H9 (cell line): ENCODE measurements around the gene RAP1GAP2. TPM values are rescaled to one million over a fixed set of nuclear protein-coding genes. Genes with fewer than 3 reads are reported as not detected.
A peak's percentile ranks its signal among the peaks of the same experiment; 100 is the strongest.
"Not testable (repeated sequence)": the region's sequence is repeated elsewhere in the genome, so short reads cannot be mapped to it uniquely, and the experiment has no call there.

Source experiments
- DNase-seq: peaks from one replicate; pipeline ENCODE4 v3.0.0-alpha.2; 2017
- H2AFZ ChIP-seq: one replicate; pipeline ENCODE4 v1.6.1; 2013; ENCODE audit warnings: mild to moderate bottlenecking, low read length, control low read depth, moderate library complexity
- H2AK5ac ChIP-seq: 2 replicates; pipeline ENCODE4 v1.6.1; 2013; ENCODE audit warnings: low read length, control low read depth, mixed read lengths; ENCODE audit not compliant: insufficient read length
- H2BK120ac ChIP-seq: one replicate; pipeline ENCODE4 v1.6.1; 2013; ENCODE audit warnings: low read depth, mild to moderate bottlenecking, low read length, control low read depth, inconsistent platforms; ENCODE audit not compliant: poor library complexity, severe bottlenecking
- H2BK12ac ChIP-seq: 2 replicates; pipeline ENCODE4 v1.6.1; 2013; ENCODE audit warnings: low read length, control low read depth, mixed read lengths, low read depth; ENCODE audit not compliant: insufficient read length
- H2BK15ac ChIP-seq: 2 replicates; pipeline ENCODE4 v1.6.1; 2013; ENCODE audit warnings: low read depth, low read length, control low read depth
- H2BK20ac ChIP-seq: one replicate; pipeline ENCODE4 v1.6.1; 2013; ENCODE audit warnings: low read depth, mild to moderate bottlenecking, low read length, control low read depth, inconsistent platforms; ENCODE audit not compliant: poor library complexity, severe bottlenecking
- H2BK5ac ChIP-seq: 2 replicates; pipeline ENCODE4 v1.6.1; 2013; ENCODE audit warnings: low read length, control low read depth, mixed read lengths; ENCODE audit not compliant: insufficient read length
- H3K14ac ChIP-seq: 2 replicates; pipeline ENCODE4 v1.6.1; 2013; ENCODE audit warnings: low read length, control low read depth; ENCODE audit not compliant: insufficient read depth
- H3K18ac ChIP-seq: 2 replicates; pipeline ENCODE4 v1.6.1; 2013; ENCODE audit warnings: low read depth, mild to moderate bottlenecking, mixed read lengths, low read length, control low read depth; ENCODE audit not compliant: insufficient read length
- H3K23ac ChIP-seq: 2 replicates; pipeline ENCODE4 v1.6.1; 2013; ENCODE audit warnings: low read length, control low read depth, mixed read lengths, low read depth; ENCODE audit not compliant: insufficient read length
- H3K23me2 ChIP-seq: 2 replicates; pipeline ENCODE4 v1.6.1; 2013; ENCODE audit warnings: low read depth, mild to moderate bottlenecking, mixed read lengths, low read length, control low read depth; ENCODE audit not compliant: insufficient read length, poor library complexity, severe bottlenecking
- H3K27ac ChIP-seq: 2 replicates; pipeline ENCODE4 v1.5.1; 2013; ENCODE audit warnings: low read length, control low read depth, mixed read lengths, low read depth; ENCODE audit not compliant: insufficient read length
- H3K27me3 ChIP-seq: 2 replicates; pipeline ENCODE4 v1.6.1; 2013; ENCODE audit warnings: low read length, control low read depth, inconsistent platforms; ENCODE audit not compliant: insufficient read depth
- H3K4ac ChIP-seq: 2 replicates; pipeline ENCODE4 v1.6.1; 2013; ENCODE audit warnings: low read depth, mild to moderate bottlenecking, control low read depth, inconsistent platforms, low read length, moderate library complexity
- H3K4me1 ChIP-seq: 2 replicates; pipeline ENCODE4 v1.6.1; 2013; ENCODE audit warnings: low read length, control low read depth, inconsistent platforms; ENCODE audit not compliant: insufficient read depth
- H3K4me2 ChIP-seq: 2 replicates; pipeline ENCODE4 v1.6.1; 2013; ENCODE audit warnings: low read length, control low read depth, mixed read lengths; ENCODE audit not compliant: insufficient read length, insufficient read depth
- H3K56ac ChIP-seq: 2 replicates; pipeline ENCODE4 v1.6.1; 2013; ENCODE audit warnings: low read depth, mild to moderate bottlenecking, mixed read lengths, low read length, control low read depth; ENCODE audit not compliant: insufficient read length
- H3K79me1 ChIP-seq: 2 replicates; pipeline ENCODE4 v1.6.1; 2013; ENCODE audit warnings: low read depth, mild to moderate bottlenecking, moderate library complexity, low read length, control low read depth, inconsistent platforms; ENCODE audit not compliant: insufficient read depth, poor library complexity, severe bottlenecking
- H3K79me2 ChIP-seq: 2 replicates; pipeline ENCODE4 v1.6.1; 2013; ENCODE audit warnings: low read length, control low read depth, inconsistent platforms; ENCODE audit not compliant: insufficient read depth
- H3K9ac ChIP-seq: 2 replicates; pipeline ENCODE4 v1.6.1; 2013; ENCODE audit warnings: low read length, control low read depth, mixed read lengths; ENCODE audit not compliant: insufficient read length; ENCODE audit errors: extremely low read depth
- H3K9me3 ChIP-seq: one replicate; pipeline ENCODE4 v1.6.1; 2013; ENCODE audit warnings: low read depth, low read length, inconsistent platforms; ENCODE audit not compliant: control insufficient read depth
- H3T11ph ChIP-seq: one replicate; pipeline ENCODE4 v1.6.1; 2013; ENCODE audit warnings: mild to moderate bottlenecking, low read length, control low read depth, inconsistent platforms
- H4K20me1 ChIP-seq: one replicate; pipeline ENCODE4 v1.6.1; 2013; ENCODE audit not compliant: control insufficient read depth, insufficient read length, insufficient read depth
- H4K5ac ChIP-seq: 2 replicates; pipeline ENCODE4 v1.6.1; 2013; ENCODE audit warnings: low read depth, mild to moderate bottlenecking, mixed read lengths, low read length, control low read depth; ENCODE audit not compliant: insufficient read length
- H4K8ac ChIP-seq: replicated peaks from 2 replicates; pipeline ENCODE4 v1.6.1; 2013; ENCODE audit warnings: low read length, control low read depth, mixed read lengths, low read depth; ENCODE audit not compliant: insufficient read length
- H4K91ac ChIP-seq: 2 replicates; pipeline ENCODE4 v1.6.1; 2013; ENCODE audit warnings: low read depth, mild to moderate bottlenecking, moderate library complexity, mixed read lengths, low read length, control low read depth; ENCODE audit not compliant: insufficient read length
- H3K27ac Mint-ChIP-seq, 3 experiments: 2 replicates in 2 of 3; 3 replicates in 1 of 3; pipeline ENCODE4 v1.8.0; 2020 to 2021; ENCODE audit warnings: mixed read lengths in 3 of 3, mild to moderate bottlenecking in 1 of 3, moderate library complexity in 1 of 3
- H3K27me3 Mint-ChIP-seq: 2 replicates; pipeline ENCODE4 v1.8.0; 2021; ENCODE audit warnings: low read depth, mild to moderate bottlenecking, moderate library complexity, mixed read lengths
- H3K36me3 Mint-ChIP-seq, 3 experiments: 2 replicates in 2 of 3; 3 replicates in 1 of 3; pipeline ENCODE4 v1.8.0; 2020 to 2021; ENCODE audit warnings: low read depth in 3 of 3, mixed read lengths in 3 of 3; ENCODE audit not compliant: insufficient read depth in 1 of 3
- H3K4me1 Mint-ChIP-seq, 2 experiments: 2 replicates each; pipeline ENCODE4 v1.8.0; 2020; ENCODE audit warnings: mixed read lengths in 2 of 2
- H3K4me3 Mint-ChIP-seq, 2 experiments: 2 replicates in 1 of 2; 3 replicates in 1 of 2; pipeline ENCODE4 v1.8.0; 2020 to 2021; ENCODE audit warnings: mild to moderate bottlenecking in 2 of 2, mixed read lengths in 2 of 2, moderate library complexity in 1 of 2
- H3K9me3 Mint-ChIP-seq, 2 experiments: 2 replicates in 1 of 2; 3 replicates in 1 of 2; pipeline ENCODE4 v1.8.0; 2020; ENCODE audit warnings: mild to moderate bottlenecking in 2 of 2, mixed read lengths in 2 of 2, moderate library complexity in 1 of 2
- WGBS: extraction: QIAGEN DNeasy Blood & Tissue Kit; methylation state at CpG from one replicate; pipeline ENCODE4 v1.1.7; 2013; ENCODE audit warnings: missing lambda C conversion rate, low lambda C conversion rate, mixed read lengths; ENCODE audit not compliant: insufficient read length; ENCODE audit errors: extremely low coverage; 5-methylcytosine and 5-hydroxymethylcytosine counted together
- total RNA-seq: library from RNA; stranded (reverse); gene quantifications from 2 replicates; pipeline ENCODE4 v1.2.1, GENCODE V29; 2021
- TF ChIP-seq, protein P1 (sequence below): fragments of 200-600 bp; sonication (generic); conservative IDR thresholded peaks from 3 replicates; pipeline ENCODE4 v1.8.0; 2021; ENCODE audit warnings: antibody characterized with exemption, mild to moderate bottlenecking

The RAP1GAP2 gene
- total RNA-seq, 1 experiment from 2014 or later = 33.8 TPM

DNA sequence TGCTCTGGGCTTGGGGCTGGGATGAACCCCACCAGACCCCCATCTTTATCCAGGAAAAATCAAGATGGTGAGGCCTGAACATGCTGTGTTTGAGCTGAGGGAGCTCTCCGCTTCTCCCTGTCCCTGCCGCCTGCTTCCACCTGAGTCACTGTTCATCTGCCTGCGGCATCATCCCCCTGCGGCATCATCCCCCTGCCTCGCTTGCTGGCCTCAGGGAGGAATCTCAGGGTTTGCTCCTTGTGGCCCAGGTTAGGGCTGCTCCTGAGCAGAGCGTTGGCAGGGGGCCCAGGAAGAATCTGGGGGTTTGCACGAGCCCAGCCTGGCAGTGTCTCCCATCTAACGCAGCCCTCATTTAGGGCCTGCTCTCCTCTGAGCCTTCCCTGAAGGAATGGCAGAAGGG lies 11.4 kb upstream of the RAP1GAP2 start:
- Histone ChIP-seq H4K20me1 (no peaks in the 10 kb centered on the region), H4K8ac (no peak overlapping the region), H3K4ac (no peak overlapping the region), H3K14ac (no peak overlapping the region), H3K4me2 (no peak overlapping the region), H3K23ac (no peak overlapping the region), H3T11ph (no peak overlapping the region), H3K56ac (no peak overlapping the region), H2BK5ac (no peak overlapping the region), H4K91ac (no peak overlapping the region), H3K27ac (no peak overlapping the region), H3K9me3 (no peaks in the 10 kb centered on the region), H3K18ac (no peak overlapping the region), H3K27me3 (no peaks in the 10 kb centered on the region), H2BK15ac (no peak overlapping the region), H3K79me1 (no peaks in the 10 kb centered on the region), H2AFZ (no peak overlapping the region), H2BK20ac (no peak overlapping the region), H4K5ac (no peak overlapping the region), H3K9ac (no peak overlapping the region), H3K79me2 (no peaks in the 10 kb centered on the region), H3K23me2 (no peaks in the 10 kb centered on the region), H2BK12ac (no peak overlapping the region), H3K4me1 (no peaks in the 10 kb centered on the region), H2BK120ac (no peak overlapping the region), H2AK5ac (no peak overlapping the region)
- peak; percentile 41 for DNase-seq
- Mint-ChIP-seq H3K4me3 (no peak overlapping the region), H3K27me3 (no peaks in the 10 kb centered on the region), H3K9me3 (no peaks in the 10 kb centered on the region), H3K4me1 (peaks cover 6 to 16% of the 10 kb centered on the region in 2 experiments; a peak in 2 of 4 replicates), H3K27ac (0 out of 7 replicates have a peak overlapping the region, but pooled peaks of 1 of the 3 experiments have one; percentile 91), H3K36me3 (no peaks in the 10 kb centered on the region)
- TF ChIP-seq, protein P1, sequence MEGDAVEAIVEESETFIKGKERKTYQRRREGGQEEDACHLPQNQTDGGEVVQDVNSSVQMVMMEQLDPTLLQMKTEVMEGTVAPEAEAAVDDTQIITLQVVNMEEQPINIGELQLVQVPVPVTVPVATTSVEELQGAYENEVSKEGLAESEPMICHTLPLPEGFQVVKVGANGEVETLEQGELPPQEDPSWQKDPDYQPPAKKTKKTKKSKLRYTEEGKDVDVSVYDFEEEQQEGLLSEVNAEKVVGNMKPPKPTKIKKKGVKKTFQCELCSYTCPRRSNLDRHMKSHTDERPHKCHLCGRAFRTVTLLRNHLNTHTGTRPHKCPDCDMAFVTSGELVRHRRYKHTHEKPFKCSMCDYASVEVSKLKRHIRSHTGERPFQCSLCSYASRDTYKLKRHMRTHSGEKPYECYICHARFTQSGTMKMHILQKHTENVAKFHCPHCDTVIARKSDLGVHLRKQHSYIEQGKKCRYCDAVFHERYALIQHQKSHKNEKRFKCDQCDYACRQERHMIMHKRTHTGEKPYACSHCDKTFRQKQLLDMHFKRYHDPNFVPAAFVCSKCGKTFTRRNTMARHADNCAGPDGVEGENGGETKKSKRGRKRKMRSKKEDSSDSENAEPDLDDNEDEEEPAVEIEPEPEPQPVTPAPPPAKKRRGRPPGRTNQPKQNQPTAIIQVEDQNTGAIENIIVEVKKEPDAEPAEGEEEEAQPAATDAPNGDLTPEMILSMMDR = no peak
- WGBS = no CpG with 5 or more reads among the region's 8 CpGs

DNA sequence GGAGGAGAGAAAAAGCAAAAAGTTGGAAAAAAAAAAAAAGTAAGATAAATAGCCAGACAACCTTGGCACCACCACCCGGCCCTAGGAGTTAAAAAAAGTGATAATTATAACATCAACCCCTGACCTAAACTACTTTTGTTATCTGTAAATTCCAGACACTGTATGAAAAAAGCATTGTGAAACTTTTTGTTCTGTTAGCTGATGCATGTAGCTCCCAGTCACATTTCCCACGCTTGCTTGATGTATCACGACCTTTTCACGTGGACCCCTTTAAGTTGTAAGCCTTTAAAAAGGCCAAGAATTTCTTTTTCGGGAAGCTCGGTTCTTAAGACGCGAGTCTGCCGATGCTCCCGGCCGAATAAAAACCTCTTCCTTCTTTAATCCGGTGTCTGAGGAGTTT lies 10.9 kb upstream of the RAP1GAP2 start:
- no CpG with 5 or more reads among the region's 12 CpGs for WGBS
- not testable (repeated sequence) for H2BK120ac ChIP-seq, H3K9me3 Mint-ChIP-seq, H3K27me3 Mint-ChIP-seq, H3K4me2 ChIP-seq, H2BK15ac ChIP-seq, H3K36me3 Mint-ChIP-seq, H3K79me2 ChIP-seq, H3K27ac ChIP-seq, H3K56ac ChIP-seq, H4K8ac ChIP-seq, H2BK20ac ChIP-seq, H3K23ac ChIP-seq, H3K4me1 ChIP-seq, H2BK12ac ChIP-seq, H3K4me3 Mint-ChIP-seq, H4K91ac ChIP-seq, H2BK5ac ChIP-seq, H2AK5ac ChIP-seq, H2AFZ ChIP-seq, H3K14ac ChIP-seq, H4K5ac ChIP-seq, H3T11ph ChIP-seq, H3K9me3 ChIP-seq, H3K4ac ChIP-seq, H3K18ac ChIP-seq, H3K23me2 ChIP-seq, H3K27me3 ChIP-seq, DNase-seq, H3K9ac ChIP-seq, H3K79me1 ChIP-seq, H4K20me1 ChIP-seq
- Mint-ChIP-seq H3K27ac (peak overlapping the region in 1 of 3 experiments; percentile 91; a peak in 5 of 7 replicates), H3K4me1 (peaks cover 6 to 17% of the 10 kb centered on the region in 2 experiments; a peak in 3 of 4 replicates)
